T47D (cell line): ENCODE measurements around the gene NT5E.
"Not testable (repeated sequence)": the region's sequence is repeated elsewhere in the genome, so short reads cannot be mapped to it uniquely, and the experiment has no call there.

Source experiments
- DNase-seq, 2 experiments: peaks; one replicate each; pipeline versions ENCODE4 v3.0.0 to v3.0.0-alpha.2; 2011 to 2012; ENCODE audit warnings: low read depth in 1 of 2, low spot score in 1 of 2
- JUND ChIP-seq: IDR thresholded peaks from 2 replicates; pipeline ENCODE4 v1.6.1; 2012; ENCODE audit warnings: low read depth
- in situ Hi-C: cut with HindIII; loops from 2 replicates; pipeline ENCODE4 v1.10.0; 2016; ENCODE audit warnings: low sequenced_read_pairs, low pct_unique_long_range_greater_than_20kb

Gene NT5E

DNA sequence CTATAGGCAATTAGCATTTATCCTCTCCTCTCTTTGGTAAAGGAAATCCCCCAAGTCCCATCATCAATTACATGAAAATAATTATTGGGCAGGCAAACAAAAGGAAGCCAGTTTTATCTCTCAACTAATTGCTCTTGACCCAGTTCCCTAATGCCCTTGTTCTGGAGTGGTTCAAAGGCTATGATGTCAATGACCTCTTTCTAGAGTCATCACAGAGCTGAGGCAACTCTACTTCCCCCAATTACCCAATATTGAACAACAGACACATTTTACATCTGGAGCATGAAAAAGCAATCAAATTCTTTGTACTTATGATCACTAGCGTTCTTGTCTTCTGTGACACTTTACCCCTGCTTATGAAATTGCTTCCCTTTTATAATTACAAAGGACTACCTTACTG, 43.5 kb downstream of the NT5E start:
- TF ChIP-seq JUND: no peak
- DNase-seq: no peak
- in situ Hi-C loops: no loop called here

GRCh38 chr6:85494547-85495536, 45.0 kb downstream of the NT5E start:
- no peak for TF ChIP-seq JUND
- in situ Hi-C loops: no loop called here
- no peak for DNase-seq

DNA sequence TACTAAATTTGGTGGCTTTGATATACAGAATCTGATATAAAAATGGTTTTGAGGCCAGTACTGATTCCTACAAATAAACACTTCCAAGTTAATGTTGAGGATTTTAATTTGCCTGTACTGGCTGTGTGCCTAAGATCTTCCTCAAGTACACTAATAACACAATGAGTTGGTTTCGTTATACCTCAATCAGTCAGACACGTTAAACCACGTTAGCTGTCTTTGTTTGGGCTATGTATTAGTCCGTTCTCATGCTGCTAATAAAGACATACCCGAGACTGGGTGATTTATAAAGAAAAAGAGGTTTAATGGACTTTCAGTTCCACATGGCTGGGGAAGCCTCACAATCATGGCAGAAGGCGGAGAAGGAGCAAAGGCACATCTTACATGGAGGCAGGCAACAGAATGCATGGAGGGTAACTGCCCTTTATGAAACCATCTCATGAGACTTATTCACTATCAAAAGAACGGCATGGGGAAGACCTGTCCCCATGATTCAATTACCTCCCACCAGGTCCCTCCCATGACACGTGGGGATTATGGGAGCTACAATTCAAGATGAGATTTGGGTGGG, 46.2 kb downstream of the NT5E start:
- TF ChIP-seq JUND: no peak

GRCh38 chr6:85496856-85497255, 47.0 kb downstream of the NT5E start:
- in situ Hi-C loops: no loop called here
- no peak for DNase-seq
- no peak for TF ChIP-seq JUND

More for the DNA sequence above, 46.2 kb downstream of the NT5E start:
- DNase-seq: no peak
- in situ Hi-C loops: no loop called here

- peak in 1 of 2 experiments; percentile 89 for DNase-seq
- in situ Hi-C loops: no loop called here
- TF ChIP-seq JUND: no peak
Observed at GRCh38 chr6:85498596-85499258, 48.8 kb downstream of the NT5E start.

GRCh38 chr6:85506441-85507093, 56.7 kb downstream of the NT5E start:
- no peak for TF ChIP-seq JUND
- no peak for DNase-seq
- in situ Hi-C loops: no loop called here

DNA sequence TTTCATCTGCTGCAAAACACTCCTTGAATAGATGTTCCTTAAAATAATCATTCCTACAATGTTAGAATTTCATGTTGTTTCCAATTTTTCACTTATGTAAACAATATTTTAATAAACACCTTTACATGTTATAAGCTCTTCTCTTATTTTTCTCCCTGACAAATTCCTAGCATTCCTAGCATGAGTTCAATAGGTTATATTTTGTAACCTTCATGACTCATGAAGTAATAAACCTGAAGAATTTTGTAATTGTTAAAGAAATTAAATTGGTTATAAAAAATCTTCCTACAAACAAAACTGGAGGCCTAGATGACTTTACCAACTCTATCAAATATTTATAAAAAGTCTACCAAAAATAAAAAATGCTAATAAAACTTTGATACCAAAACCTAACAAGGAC, 66.3 kb downstream of the NT5E start:
- TF ChIP-seq JUND: no peak
- DNase-seq: no peak
- in situ Hi-C loops: no loop called here

- in situ Hi-C loops, DNase-seq: not testable (repeated sequence)
Observed at GRCh38 chr6:85524281-85524680, 74.4 kb downstream of the NT5E start.

GRCh38 chr6:85537055-85537494, 87.2 kb downstream of the NT5E start:
- no peak for TF ChIP-seq JUND
- DNase-seq: peak in 1 of 2 experiments; percentile 0
- in situ Hi-C loops: no loop called here

DNA sequence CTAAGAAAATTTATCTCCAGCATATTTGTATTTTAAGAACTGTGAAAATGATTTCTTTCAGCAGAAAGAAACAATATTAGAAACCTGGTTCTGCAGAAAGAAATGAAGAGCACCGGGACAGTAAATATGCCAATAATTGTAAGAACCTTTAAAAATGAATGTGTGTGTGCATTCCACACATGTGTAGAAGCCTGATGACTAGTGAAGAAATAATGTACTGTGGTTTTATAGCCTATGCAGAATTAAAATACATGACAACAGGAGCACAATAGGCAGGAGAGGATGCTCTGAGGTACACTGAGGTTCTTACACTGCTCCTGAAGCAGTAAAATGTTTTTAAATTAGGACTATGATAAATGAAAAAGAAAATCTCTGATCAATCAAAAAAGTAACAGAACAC, 94.9 kb downstream of the NT5E start:
- no peak for TF ChIP-seq JUND
- DNase-seq: no peak
- in situ Hi-C loops: no loop called here
